Vagina (tissue), 2 donors: Measurements from ENCODE around the gene CST9. TPM values are rescaled to one million over a fixed set of nuclear protein-coding genes. Genes with fewer than 3 reads are reported as not detected.

Source experiments
- DNase-seq, 2 donors: peaks; one replicate each; pipeline ENCODE4 v3.0.0-alpha.2; 2017; ENCODE audit errors: extremely low spot score in 2 of 2
- H3K27ac ChIP-seq: fragments of 200-600 bp; sonication (generic); one replicate; pipeline ENCODE4 v1.5.1; 2019
- H3K27me3 ChIP-seq: fragments of 200-600 bp; sonication (generic); one replicate; pipeline ENCODE4 v1.5.1; 2019
- H3K36me3 ChIP-seq, 2 donors: fragments of 200-600 bp; sonication (generic); one replicate each; pipeline ENCODE4 v1.5.1; 2017 to 2019
- H3K4me1 ChIP-seq: fragments of 200-600 bp; sonication (generic); one replicate; pipeline ENCODE4 v1.5.1; 2019
- H3K4me3 ChIP-seq, 2 donors: fragments of 200-600 bp; sonication (generic); 1 replicate in 1 of 2; 2 replicates in 1 of 2; pipeline ENCODE4 v1.5.1; 2016 to 2019
- H3K9me3 ChIP-seq: fragments of 200-600 bp; sonication (generic); one replicate; pipeline ENCODE4 v1.5.1; 2019
- POLR2A ChIP-seq, 2 donors: fragments of 450-650 bp; IDR thresholded peaks; one replicate each; pipeline ENCODE4 v1.6.1; 2017; ENCODE audit warnings: antibody characterized with exemption in 2 of 2, mild to moderate bottlenecking in 2 of 2, moderate library complexity in 2 of 2
- POLR2AphosphoS5 ChIP-seq, 2 donors: sonication (generic); formaldehyde crosslinking; IDR thresholded peaks; one replicate each; pipeline ENCODE4 v1.9.0; 2017; ENCODE audit warnings: antibody characterized with exemption in 2 of 2, mild to moderate bottlenecking in 2 of 2, low read depth in 1 of 2; ENCODE audit not compliant: insufficient read depth in 1 of 2
- intact Hi-C: fragments of 100-400 bp; cut with DNase I; formaldehyde crosslinking; loops from one replicate; pipeline ENCODE4 v1.15.1; 2023
- total RNA-seq: library from RNA; depleted of rRNA; stranded (reverse); fragments of >200 nt; gene quantifications from one replicate; pipeline ENCODE4 v1.2.3, GENCODE V29; 2016
- TF ChIP-seq, protein P1 (sequence below), 3 experiments: fragments of 450-650 bp in 2 of 3; fragments of 200-600 bp in 1 of 3; sonication (generic) in 1 of 3; IDR thresholded peaks; one replicate each; pipeline ENCODE4 v1.5.1; 2017 to 2019; ENCODE audit warnings: antibody characterized with exemption in 3 of 3, mild to moderate bottlenecking in 2 of 3, moderate library complexity in 2 of 3

CST9 gene
- total RNA-seq, 1 donor from 2014 or later: not detected

DNA sequence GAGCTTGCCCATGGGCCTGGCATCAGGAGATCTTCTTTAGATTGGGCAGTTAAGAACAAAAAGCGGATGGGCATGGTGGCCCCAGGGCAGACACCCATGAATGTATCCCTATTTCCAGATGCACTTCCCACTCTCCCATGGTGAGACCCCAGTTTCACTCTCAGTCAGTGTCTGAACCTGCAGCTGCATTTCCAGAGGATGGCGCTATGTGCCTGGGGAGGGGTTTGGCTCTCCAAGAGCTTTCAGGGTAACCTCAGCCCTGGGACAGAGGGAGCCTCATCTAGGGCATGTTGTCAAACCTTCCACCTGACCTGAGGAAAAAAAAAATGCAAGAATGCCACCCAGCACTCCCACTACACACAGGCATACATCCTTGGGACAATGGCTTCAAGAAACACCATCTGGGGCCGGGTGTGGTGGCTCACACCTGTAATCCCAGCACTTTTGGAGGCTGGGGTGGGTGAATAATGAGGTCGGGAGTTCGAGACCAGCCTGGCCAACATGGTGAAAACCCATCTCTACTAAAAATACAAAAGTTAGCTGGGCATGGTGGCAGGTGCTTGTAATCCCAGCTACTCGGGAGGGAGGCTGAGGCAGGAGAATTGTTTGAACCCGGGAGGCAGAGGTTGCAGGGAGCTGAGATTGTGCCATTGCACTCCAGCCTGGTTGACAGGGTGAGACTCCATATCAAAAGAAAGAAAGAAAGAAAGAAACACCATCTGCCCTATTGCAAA is 39.4 kb downstream of the CST9 start:
- TF ChIP-seq, protein P1, sequence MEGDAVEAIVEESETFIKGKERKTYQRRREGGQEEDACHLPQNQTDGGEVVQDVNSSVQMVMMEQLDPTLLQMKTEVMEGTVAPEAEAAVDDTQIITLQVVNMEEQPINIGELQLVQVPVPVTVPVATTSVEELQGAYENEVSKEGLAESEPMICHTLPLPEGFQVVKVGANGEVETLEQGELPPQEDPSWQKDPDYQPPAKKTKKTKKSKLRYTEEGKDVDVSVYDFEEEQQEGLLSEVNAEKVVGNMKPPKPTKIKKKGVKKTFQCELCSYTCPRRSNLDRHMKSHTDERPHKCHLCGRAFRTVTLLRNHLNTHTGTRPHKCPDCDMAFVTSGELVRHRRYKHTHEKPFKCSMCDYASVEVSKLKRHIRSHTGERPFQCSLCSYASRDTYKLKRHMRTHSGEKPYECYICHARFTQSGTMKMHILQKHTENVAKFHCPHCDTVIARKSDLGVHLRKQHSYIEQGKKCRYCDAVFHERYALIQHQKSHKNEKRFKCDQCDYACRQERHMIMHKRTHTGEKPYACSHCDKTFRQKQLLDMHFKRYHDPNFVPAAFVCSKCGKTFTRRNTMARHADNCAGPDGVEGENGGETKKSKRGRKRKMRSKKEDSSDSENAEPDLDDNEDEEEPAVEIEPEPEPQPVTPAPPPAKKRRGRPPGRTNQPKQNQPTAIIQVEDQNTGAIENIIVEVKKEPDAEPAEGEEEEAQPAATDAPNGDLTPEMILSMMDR (IDR thresholded peaks at IDR 0.05): no peak
- TF ChIP-seq POLR2A (IDR thresholded peaks at IDR 0.05) (no peak), POLR2AphosphoS5 (IDR thresholded peaks at IDR 0.05; ENCODE audit: insufficient read depth in 1 of 2, low read depth in 1 of 2) (no peak)
- DNase-seq: no peak
- intact Hi-C loops: no loop called here

DNA sequence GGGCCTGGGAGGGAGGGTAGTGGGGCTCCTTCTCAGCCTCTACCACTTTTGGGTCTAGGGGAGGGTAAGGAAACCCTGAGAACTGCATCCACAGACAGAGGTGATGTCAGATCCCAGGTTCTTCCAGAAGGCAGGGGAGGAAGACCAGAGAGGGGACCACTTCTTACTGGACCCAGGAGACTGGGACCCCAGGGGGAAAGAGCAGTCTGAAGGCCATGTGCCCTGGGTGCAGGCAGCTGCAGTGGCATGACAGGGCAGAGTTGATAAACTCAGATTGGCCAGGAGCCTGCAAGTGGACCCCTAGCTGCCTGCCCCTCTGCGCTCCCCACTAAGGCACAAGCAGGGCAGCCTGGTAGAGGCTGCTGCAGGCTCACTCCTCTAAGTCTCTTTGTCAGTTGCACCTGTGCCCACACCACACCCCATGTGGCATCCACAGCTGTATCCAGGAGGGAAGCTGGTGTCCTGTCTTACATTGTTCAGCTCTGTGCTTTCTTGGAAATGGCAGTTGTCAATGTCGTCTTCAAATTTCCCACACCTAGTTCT is 40.1 kb downstream of the CST9 start:
- Histone ChIP-seq H3K27ac (no peak overlapping the region), H3K27me3 (no peaks in the 10 kb centered on the region), H3K9me3 (no peaks in the 10 kb centered on the region), H3K4me1 (no peaks in the 10 kb centered on the region), H3K4me3 (no peak overlapping the region), H3K36me3 (no peaks in the 10 kb centered on the region)
- DNase-seq: peak in 1 of 2 donors; percentile 69
- intact Hi-C loops: no loop called here
- TF ChIP-seq, protein P1 (IDR thresholded peaks at IDR 0.05): no peak
- no peak for TF ChIP-seq POLR2A (IDR thresholded peaks at IDR 0.05)
- TF ChIP-seq POLR2AphosphoS5 (IDR thresholded peaks at IDR 0.05; ENCODE audit: insufficient read depth in 1 of 2, low read depth in 1 of 2): no peak

More for the DNA sequence above, 39.4 kb downstream of the CST9 start:
- H3K36me3 ChIP-seq: no peaks in the 10 kb centered on the region
- H3K27ac ChIP-seq: no peak overlapping the region
- no peaks in the 10 kb centered on the region for H3K4me1 ChIP-seq
- H3K27me3 ChIP-seq: no peaks in the 10 kb centered on the region
- H3K9me3 ChIP-seq: no peaks in the 10 kb centered on the region
- no peak overlapping the region for H3K4me3 ChIP-seq

DNA sequence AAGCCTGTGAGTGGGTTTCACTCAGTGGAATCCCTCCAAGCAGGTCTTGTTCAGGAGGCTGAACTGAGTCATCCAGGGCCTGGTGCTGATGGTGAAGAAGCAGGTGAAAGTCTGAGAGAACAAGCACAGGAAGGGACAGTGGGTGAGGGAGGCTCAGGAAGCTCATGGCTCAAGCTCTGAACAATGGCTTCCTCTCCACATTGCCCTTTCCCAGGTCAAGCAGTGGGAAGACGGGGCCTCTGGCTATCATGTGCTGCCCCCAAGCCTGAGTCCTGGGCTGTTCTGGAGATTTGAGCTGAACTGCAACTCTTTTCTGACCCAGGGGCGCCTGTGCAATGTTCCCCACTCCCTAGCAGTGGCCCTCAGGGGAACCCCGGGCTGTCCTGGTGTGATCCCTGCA is 40.8 kb downstream of the CST9 start:
- H3K27me3 ChIP-seq: no peaks in the 10 kb centered on the region
- no peaks in the 10 kb centered on the region for H3K9me3 ChIP-seq
- no peaks in the 10 kb centered on the region for H3K36me3 ChIP-seq
- DNase-seq: peak in 1 of 2 donors; percentile 69
- H3K4me3 ChIP-seq: no peak overlapping the region
- no peaks in the 10 kb centered on the region for H3K4me1 ChIP-seq
- TF ChIP-seq, protein P1 (IDR thresholded peaks at IDR 0.05): no peak
- TF ChIP-seq POLR2A (IDR thresholded peaks at IDR 0.05): no peak
- TF ChIP-seq POLR2AphosphoS5 (IDR thresholded peaks at IDR 0.05; ENCODE audit: insufficient read depth in 1 of 2, low read depth in 1 of 2): no peak
- intact Hi-C loops: no loop called here
- H3K27ac ChIP-seq: no peak overlapping the region

DNA sequence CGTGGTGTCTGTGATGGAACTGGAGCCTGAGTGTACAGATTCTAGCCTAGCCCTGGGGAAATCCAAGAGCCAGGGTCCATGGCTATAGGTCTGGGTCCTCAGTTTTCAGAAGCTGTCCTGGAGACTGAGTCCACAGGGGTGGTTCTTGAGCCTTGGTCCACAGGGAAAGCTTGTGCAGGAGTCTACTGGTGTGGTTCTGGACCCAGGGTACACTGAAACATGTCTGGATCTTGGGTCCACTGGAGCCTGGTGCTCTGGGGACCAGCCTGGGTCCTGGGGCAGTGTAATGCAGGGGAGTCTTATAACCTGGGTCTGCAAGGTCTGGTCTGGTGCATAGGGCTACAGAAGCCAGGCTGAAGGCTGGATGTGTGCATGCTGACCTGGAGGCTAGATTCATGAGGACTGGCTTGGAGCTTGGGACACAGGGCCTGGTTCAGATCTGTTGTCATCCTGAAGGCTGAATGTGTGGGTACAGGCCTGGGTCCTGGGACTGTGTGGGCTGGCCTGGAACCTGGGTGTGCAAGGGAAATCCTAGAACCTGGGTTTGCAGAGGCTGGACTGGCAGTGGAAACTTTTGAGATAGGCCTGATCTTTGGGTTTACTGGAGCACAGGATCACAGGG is 42.9 kb downstream of the CST9 start:
- H3K27ac ChIP-seq: no peak overlapping the region
- H3K36me3 ChIP-seq: no peaks in the 10 kb centered on the region
- DNase-seq: no peak
- H3K4me1 ChIP-seq: no peaks in the 10 kb centered on the region
- no peaks in the 10 kb centered on the region for H3K27me3 ChIP-seq
- TF ChIP-seq, protein P1 (IDR thresholded peaks at IDR 0.05): no peak
- TF ChIP-seq POLR2AphosphoS5 (IDR thresholded peaks at IDR 0.05; ENCODE audit: insufficient read depth in 1 of 2, low read depth in 1 of 2) (no peak), POLR2A (IDR thresholded peaks at IDR 0.05) (no peak)
- H3K9me3 ChIP-seq: no peaks in the 10 kb centered on the region
- intact Hi-C loops: no loop called here
- H3K4me3 ChIP-seq: no peak overlapping the region

DNA sequence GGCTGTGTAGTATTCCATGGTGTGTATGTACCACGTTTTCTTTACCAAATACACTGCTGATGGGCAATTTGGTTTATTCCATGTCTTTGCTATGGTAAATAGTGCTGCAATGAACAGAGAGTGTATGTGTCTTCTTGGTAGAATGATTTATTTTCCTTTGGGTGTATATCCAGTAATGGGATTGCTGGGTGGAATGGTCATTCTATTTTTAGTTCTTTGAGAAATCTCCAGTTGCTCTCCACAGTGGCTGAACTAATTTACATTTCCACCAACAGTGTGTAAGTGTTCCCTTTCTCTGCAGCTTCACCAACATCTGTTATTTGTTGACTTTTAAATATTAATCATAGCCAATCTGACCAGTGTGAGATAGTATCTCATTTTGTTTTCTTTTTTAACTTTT is 51.3 kb downstream of the CST9 start:
- Histone ChIP-seq H3K27me3 (no peaks in the 10 kb centered on the region), H3K27ac (no peak overlapping the region), H3K4me1 (no peaks in the 10 kb centered on the region), H3K4me3 (no peak overlapping the region), H3K36me3 (no peaks in the 10 kb centered on the region), H3K9me3 (no peaks in the 10 kb centered on the region)
- TF ChIP-seq POLR2A (IDR thresholded peaks at IDR 0.05) (no peak), POLR2AphosphoS5 (IDR thresholded peaks at IDR 0.05; ENCODE audit: insufficient read depth in 1 of 2, low read depth in 1 of 2) (no peak)
- TF ChIP-seq, protein P1 (IDR thresholded peaks at IDR 0.05): no peak
- intact Hi-C loops: no loop called here
- no peak for DNase-seq
